Naive thymus-derived CD4-positive, alpha-beta T cell (primary cell): ENCODE measurements around the gene DNAH8. TPM values are rescaled to one million over a fixed set of nuclear protein-coding genes. Genes with fewer than 3 reads are reported as not detected.
"Not testable (repeated sequence)": the region's sequence is repeated elsewhere in the genome, so short reads cannot be mapped to it uniquely, and the experiment has no call there.

Experiments used
- ATAC-seq: fragments of 150-1000 bp; cut with Tn5 transposase; 2 replicates; pipeline ENCODE4 v1.10.0; 2021; ENCODE audit warnings: mild to moderate bottlenecking, moderate library complexity
- CTCF ChIA-PET: fragments of 350-600 bp; sonication (Branson Sonifier 250); formaldehyde crosslinking; loops from one replicate; lab custom pipeline; 2021; ENCODE audit warnings: antibody characterized with exemption; lab: Charles Lee
- POLR2A ChIA-PET: fragments of 350-600 bp; sonication (Branson Sonifier 250); formaldehyde crosslinking; loops from one replicate; lab custom pipeline; 2021; ENCODE audit warnings: antibody characterized with exemption, inconsistent platforms; lab: Charles Lee
- DNase-seq, 9 donors: peaks; one replicate each; pipeline versions ENCODE4 v3.0.0 to v3.0.0-alpha.2; 2020 to 2022; ENCODE audit warnings: mixed read lengths in 1 of 9
- H3K27ac ChIP-seq: one replicate; pipeline ENCODE4 v1.7.0; 2013; ENCODE audit warnings: mild to moderate bottlenecking, low read depth, low read length, moderate library complexity
- H3K27me3 ChIP-seq, 2 donors: one replicate each; pipeline ENCODE4 v1.7.0; 2013; ENCODE audit warnings: low read length in 2 of 2, mild to moderate bottlenecking in 2 of 2, moderate library complexity in 2 of 2; ENCODE audit not compliant: control insufficient read depth in 2 of 2, insufficient read depth in 2 of 2
- H3K36me3 ChIP-seq, 3 experiments: 1 replicate in 2 of 3; 2 replicates in 1 of 3; pipeline ENCODE4 v1.7.0; 2013; ENCODE audit warnings: low read length in 3 of 3, mild to moderate bottlenecking in 3 of 3, moderate library complexity in 1 of 3; ENCODE audit not compliant: insufficient read depth in 3 of 3, control insufficient read depth in 2 of 3
- H3K4me1 ChIP-seq, 2 donors: one replicate each; pipeline ENCODE4 v1.7.0; 2013; ENCODE audit warnings: low read length in 2 of 2, mild to moderate bottlenecking in 2 of 2, moderate library complexity in 1 of 2; ENCODE audit not compliant: control insufficient read depth in 2 of 2, insufficient read depth in 2 of 2
- H3K4me3 ChIP-seq: 2 replicates; pipeline ENCODE4 v1.7.0; 2013; ENCODE audit warnings: mild to moderate bottlenecking, low read length
- H3K9me3 ChIP-seq, 3 experiments: 1 replicate in 2 of 3; 2 replicates in 1 of 3; pipeline ENCODE4 v1.7.0; 2013; ENCODE audit warnings: low read length in 3 of 3; ENCODE audit not compliant: control insufficient read depth in 2 of 3
- H3K27ac Mint-ChIP-seq, 9 donors: one replicate each; pipeline ENCODE4 v1.8.0; 2020 to 2022; ENCODE audit warnings: mixed read lengths in 9 of 9, mild to moderate bottlenecking in 8 of 9, moderate library complexity in 5 of 9, inconsistent platforms in 2 of 9
- H3K27me3 Mint-ChIP-seq, 5 donors: one replicate each; pipeline ENCODE4 v1.8.0; 2021 to 2022; ENCODE audit warnings: mixed read lengths in 5 of 5, mild to moderate bottlenecking in 1 of 5
- H3K36me3 Mint-ChIP-seq, 5 donors: one replicate each; pipeline ENCODE4 v1.8.0; 2020 to 2022; ENCODE audit warnings: mixed read lengths in 5 of 5, mild to moderate bottlenecking in 3 of 5, inconsistent platforms in 1 of 5
- H3K4me1 Mint-ChIP-seq, 7 donors: one replicate each; pipeline ENCODE4 v1.8.0; 2020 to 2022; ENCODE audit warnings: mixed read lengths in 7 of 7, mild to moderate bottlenecking in 3 of 7, inconsistent platforms in 1 of 7
- H3K4me3 Mint-ChIP-seq, 10 donors: one replicate each; pipeline ENCODE4 v1.8.0; 2020 to 2022; ENCODE audit warnings: mild to moderate bottlenecking in 10 of 10, mixed read lengths in 10 of 10, moderate library complexity in 6 of 10, inconsistent platforms in 2 of 10
- H3K9me3 Mint-ChIP-seq, 11 donors: one replicate each; pipeline ENCODE4 v1.8.0; 2020 to 2022; ENCODE audit warnings: mixed read lengths in 11 of 11, mild to moderate bottlenecking in 4 of 11, inconsistent platforms in 1 of 11, moderate library complexity in 1 of 11
- intact Hi-C, 2 donors: fragments of 100-400 bp; cut with micrococcal nuclease; formaldehyde crosslinking; loops; one replicate each; pipeline ENCODE4 v1.15.1; 2023
- polyA plus RNA-seq, 2 donors: library from polyadenylated mRNA; unstranded; fragments of 300-500 nt; fragmentation: Illumina TruSeq; gene quantifications; one replicate each; pipeline ENCODE4 v1.2.3, GENCODE V29; 2021
- total RNA-seq, 6 experiments: library from RNA in 5 of 6; stranded (reverse) in 5 of 6; gene quantifications; 1 replicate in 5 of 6; 2 replicates in 1 of 6; pipeline ENCODE4 v1.2.3 and lab custom pipeline; 2021 to 2026

The DNAH8 gene
- total and polyA plus RNA-seq, 7 experiments from 2014 or later, result 0.02 to 0.15 (median 0.05) TPM; not detected in 2

DNA sequence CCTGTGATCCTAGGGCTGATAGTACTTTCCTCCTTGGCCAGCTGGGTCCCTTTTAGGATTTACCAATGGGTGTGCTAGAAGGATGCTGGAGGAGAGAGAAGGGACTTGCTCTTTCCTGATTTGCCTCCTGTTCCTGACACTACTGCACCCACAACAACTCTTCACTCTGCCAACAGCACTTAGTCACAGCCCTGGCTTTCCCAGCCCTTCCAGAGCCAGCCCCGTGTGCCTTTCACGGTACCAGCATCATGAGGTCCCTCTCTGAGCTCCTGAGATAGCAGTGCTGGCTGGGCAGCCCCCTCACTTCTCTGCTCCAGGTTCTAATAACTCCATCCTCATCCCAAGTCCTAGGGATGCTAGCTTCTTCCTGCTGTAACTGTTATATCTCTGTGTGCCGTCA lies 80.9 kb downstream of the DNAH8 start:
- Mint-ChIP-seq H3K27ac (no peak overlapping the region), H3K9me3 (peaks cover 0 to 2% (median 0%) of the 10 kb centered on the region in 11 donors), H3K4me3 (no peak overlapping the region), H3K36me3 (no peaks in the 10 kb centered on the region), H3K4me1 (peaks cover 0 to 3% (median 0%) of the 10 kb centered on the region in 7 donors), H3K27me3 (peaks cover 46 to 65% (median 51%) of the 10 kb centered on the region in 5 donors)
- ChIA-PET CTCF (no interaction called here), POLR2A (no interaction called here)
- Histone ChIP-seq H3K36me3 (no peaks in the 10 kb centered on the region), H3K27ac (no peak overlapping the region), H3K9me3 (no peaks in the 10 kb centered on the region), H3K4me1 (no peaks in the 10 kb centered on the region), H3K27me3 (peaks cover 0 to 4% of the 10 kb centered on the region in 2 donors), H3K4me3 (no peak overlapping the region)
- DNase-seq, result no peak
- ATAC-seq, result no peak
- intact Hi-C loops, result no loop called here

DNA sequence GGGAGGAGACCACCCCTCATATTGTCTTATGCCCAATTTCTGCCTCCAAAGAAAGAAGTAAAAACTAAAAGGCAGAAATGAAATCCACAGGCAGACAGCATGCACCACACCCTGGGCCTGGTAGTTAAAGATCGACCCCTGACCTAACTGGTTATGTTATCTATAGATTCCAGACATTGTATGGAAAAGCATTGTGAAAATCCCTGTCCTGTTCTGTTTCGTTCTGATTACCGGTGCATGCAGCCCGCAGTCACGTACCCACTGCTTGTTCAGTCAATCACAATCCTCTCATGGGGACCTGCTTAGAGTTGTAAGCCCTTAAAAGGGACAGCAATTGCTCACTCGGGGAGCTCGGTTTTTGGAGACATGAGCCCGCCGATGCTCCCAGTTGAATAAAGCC lies 81.3 kb downstream of the DNAH8 start:
- H3K4me3 Mint-ChIP-seq, H3K27ac ChIP-seq, H3K4me1 ChIP-seq, H3K27me3 ChIP-seq, ATAC-seq, H3K9me3 Mint-ChIP-seq, H3K27ac Mint-ChIP-seq, intact Hi-C loops, H3K9me3 ChIP-seq, H3K36me3 Mint-ChIP-seq, DNase-seq, H3K4me1 Mint-ChIP-seq, H3K4me3 ChIP-seq, POLR2A ChIA-PET, CTCF ChIA-PET, H3K36me3 ChIP-seq: not testable (repeated sequence)
- peaks cover 47 to 69% (median 55%) of the 10 kb centered on the region in 5 donors for H3K27me3 Mint-ChIP-seq

DNA sequence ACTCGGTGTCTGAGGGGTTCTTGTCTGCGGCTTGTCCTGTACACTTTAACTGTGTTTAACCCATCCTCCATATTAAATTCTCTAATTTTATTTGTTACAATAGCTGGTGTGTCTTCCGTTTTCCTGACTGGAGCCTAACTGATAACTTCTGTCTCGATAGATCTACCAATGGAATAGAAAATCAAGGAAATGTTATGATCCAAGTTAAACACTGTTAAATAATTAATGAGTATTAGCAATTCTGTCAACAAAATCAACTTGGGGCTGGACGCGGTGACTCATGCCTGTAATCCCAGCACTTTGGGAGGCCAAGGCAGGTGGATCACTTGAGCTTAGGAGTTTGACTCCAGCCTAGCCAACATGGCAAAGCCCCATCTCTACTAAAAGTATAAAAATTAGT lies 81.7 kb downstream of the DNAH8 start:
- no peak overlapping the region for H3K4me3 Mint-ChIP-seq
- CTCF ChIA-PET, result no interaction called here

DNA sequence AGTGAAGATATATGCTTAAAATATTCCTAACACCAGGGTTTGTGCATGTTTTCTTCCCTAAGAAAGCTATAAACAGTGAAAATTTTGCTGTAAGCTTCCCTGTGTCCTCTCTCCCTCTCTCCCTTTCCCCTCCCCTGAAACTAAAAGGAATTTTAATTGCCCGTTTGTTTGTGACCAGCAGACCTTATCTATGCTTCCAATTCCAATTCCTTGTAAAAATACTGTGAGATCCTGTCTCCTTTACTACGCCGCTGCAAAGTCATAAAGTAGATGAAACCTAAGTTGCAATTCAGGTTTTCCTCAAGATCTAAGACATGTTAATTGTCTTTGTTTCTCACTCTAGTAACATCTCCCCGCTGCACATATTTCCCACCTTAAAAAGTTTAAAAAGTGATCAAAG lies 82.3 kb downstream of the DNAH8 start:
- no peaks in the 10 kb centered on the region for H3K4me1 ChIP-seq
- H3K27ac ChIP-seq, result no peak overlapping the region
- no peak for DNase-seq
- ChIA-PET CTCF (no interaction called here), POLR2A (no interaction called here)
- peaks cover 40 to 70% (median 56%) of the 10 kb centered on the region in 5 donors for H3K27me3 Mint-ChIP-seq
- H3K4me3 ChIP-seq, result no peak overlapping the region
- intact Hi-C loops, result no loop called here
- peaks cover 0 to 2% (median 0%) of the 10 kb centered on the region in 11 donors for H3K9me3 Mint-ChIP-seq
- H3K4me3 Mint-ChIP-seq, result no peak overlapping the region
- H3K27ac Mint-ChIP-seq, result no peak overlapping the region
- no peak for ATAC-seq
- H3K9me3 ChIP-seq, result no peaks in the 10 kb centered on the region
- peaks cover 0 to 4% of the 10 kb centered on the region in 2 donors for H3K27me3 ChIP-seq
- peaks cover 0 to 3% (median 0%) of the 10 kb centered on the region in 7 donors for H3K4me1 Mint-ChIP-seq
- H3K36me3 ChIP-seq, result no peaks in the 10 kb centered on the region
- H3K36me3 Mint-ChIP-seq, result no peaks in the 10 kb centered on the region

More for the DNA sequence above, 81.7 kb downstream of the DNAH8 start:
- ATAC-seq, result no peak
- Mint-ChIP-seq H3K4me1 (peaks cover 0 to 3% (median 0%) of the 10 kb centered on the region in 7 donors), H3K36me3 (no peaks in the 10 kb centered on the region), H3K9me3 (peaks cover 0 to 2% (median 0%) of the 10 kb centered on the region in 11 donors), H3K27ac (no peak overlapping the region), H3K27me3 (peaks cover 45 to 72% (median 57%) of the 10 kb centered on the region in 5 donors)
- no peak for DNase-seq
- Histone ChIP-seq H3K9me3 (no peaks in the 10 kb centered on the region), H3K4me3 (no peak overlapping the region), H3K4me1 (no peaks in the 10 kb centered on the region), H3K36me3 (no peaks in the 10 kb centered on the region), H3K27ac (no peak overlapping the region), H3K27me3 (peaks cover 0 to 4% of the 10 kb centered on the region in 2 donors)
- POLR2A ChIA-PET, result no interaction called here
- intact Hi-C loops, result no loop called here

DNA sequence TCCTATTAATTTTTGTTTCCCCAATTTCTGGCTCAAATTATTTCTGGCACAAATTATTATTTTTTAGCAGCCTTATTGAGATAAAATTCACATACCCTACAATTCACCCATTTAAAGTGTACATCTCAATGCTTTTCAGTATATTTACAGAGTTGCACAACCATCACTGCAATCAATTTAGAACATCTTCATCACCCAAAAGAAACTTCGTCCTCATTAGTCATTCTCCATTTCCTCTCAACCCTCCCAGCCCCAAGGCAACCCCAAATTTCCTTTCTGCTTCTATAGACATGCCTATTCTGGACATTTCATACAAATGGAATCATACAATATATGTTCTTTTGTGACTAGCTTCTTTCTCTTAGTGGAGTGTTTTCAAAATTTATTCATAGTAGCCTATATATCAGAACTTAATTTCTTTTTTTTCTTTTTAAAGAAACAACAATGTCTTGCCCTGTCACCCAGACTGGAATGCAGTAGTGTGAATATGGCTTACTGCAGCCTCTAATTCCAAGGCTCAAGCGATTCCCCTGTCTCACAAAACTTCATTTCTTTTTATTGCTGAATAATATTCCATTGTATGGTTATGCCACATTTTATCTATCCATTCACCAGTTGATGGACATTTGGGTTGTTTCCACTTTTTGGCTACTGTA lies 84.5 kb downstream of the DNAH8 start:
- no peak for DNase-seq
- H3K27ac ChIP-seq, result no peak overlapping the region
- ATAC-seq, result no peak
- POLR2A ChIA-PET, result no interaction called here
- CTCF ChIA-PET, result no interaction called here
- H3K27me3 Mint-ChIP-seq, result peaks cover 38 to 71% (median 66%) of the 10 kb centered on the region in 5 donors
- H3K27ac Mint-ChIP-seq, result no peak overlapping the region
- H3K9me3 ChIP-seq, result no peaks in the 10 kb centered on the region
- no peaks in the 10 kb centered on the region for H3K4me1 ChIP-seq
- no peaks in the 10 kb centered on the region for H3K36me3 Mint-ChIP-seq
- intact Hi-C loops, result no loop called here
- peaks cover 0 to 2% (median 0%) of the 10 kb centered on the region in 11 donors for H3K9me3 Mint-ChIP-seq
- H3K36me3 ChIP-seq, result no peaks in the 10 kb centered on the region
- peaks cover 0 to 4% of the 10 kb centered on the region in 2 donors for H3K27me3 ChIP-seq
- H3K4me1 Mint-ChIP-seq, result peaks cover 0 to 3% (median 0%) of the 10 kb centered on the region in 7 donors
- H3K4me3 Mint-ChIP-seq, result no peak overlapping the region
- H3K4me3 ChIP-seq, result no peak overlapping the region

DNA sequence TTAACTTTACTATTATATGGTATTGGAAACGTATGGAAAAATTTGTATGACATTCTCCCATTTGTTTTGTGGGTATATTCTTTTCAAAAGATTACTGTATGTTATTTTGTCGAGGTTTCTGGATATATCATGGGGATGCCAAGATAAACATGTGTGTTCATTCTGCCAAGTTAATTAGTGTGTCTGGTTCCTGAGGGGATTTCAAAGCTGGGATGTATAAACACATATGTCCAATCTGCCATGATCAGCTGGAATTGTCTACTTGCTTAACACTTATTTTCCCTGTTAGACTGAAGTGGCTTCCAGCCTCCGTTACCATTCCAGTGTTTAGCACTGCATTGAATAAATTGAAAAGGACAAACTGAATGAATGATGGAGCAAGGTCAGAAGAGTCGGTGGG lies 86.2 kb downstream of the DNAH8 start:
- no peaks in the 10 kb centered on the region for H3K4me1 ChIP-seq
- ATAC-seq (no peak), DNase-seq (no peak)
- Mint-ChIP-seq H3K4me1 (peaks cover 0 to 3% (median 0%) of the 10 kb centered on the region in 7 donors), H3K27me3 (peaks cover 40 to 74% (median 66%) of the 10 kb centered on the region in 5 donors), H3K9me3 (peaks cover 0 to 2% (median 0%) of the 10 kb centered on the region in 11 donors), H3K36me3 (no peaks in the 10 kb centered on the region), H3K4me3 (no peak overlapping the region), H3K27ac (no peak overlapping the region)
- H3K27me3 ChIP-seq, result peaks cover 0 to 4% of the 10 kb centered on the region in 2 donors
- intact Hi-C loops, result no loop called here
- no peak overlapping the region for H3K27ac ChIP-seq
- ChIA-PET CTCF (no interaction called here), POLR2A (no interaction called here)
- no peak overlapping the region for H3K4me3 ChIP-seq
- H3K9me3 ChIP-seq, result no peaks in the 10 kb centered on the region
- no peaks in the 10 kb centered on the region for H3K36me3 ChIP-seq

DNA sequence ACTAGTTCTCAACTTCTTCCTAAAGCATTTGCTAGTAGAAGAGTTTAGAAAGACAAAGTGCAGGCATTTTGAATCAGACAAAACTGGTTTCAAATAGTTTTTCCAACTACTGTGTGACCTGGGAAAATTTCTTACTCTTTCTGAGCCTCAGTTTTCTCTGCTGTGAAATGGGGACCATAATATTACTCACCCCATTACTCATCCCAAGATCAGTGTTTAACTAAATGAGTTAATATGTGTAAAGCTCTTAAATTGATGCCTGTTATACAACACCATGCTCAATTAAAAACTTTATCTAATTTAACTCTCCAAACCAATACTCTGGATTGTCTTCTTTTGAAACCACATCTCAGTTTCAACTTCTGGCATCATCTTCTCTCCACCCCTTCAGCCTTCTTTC lies 87.4 kb downstream of the DNAH8 start:
- Histone ChIP-seq H3K4me1 (no peaks in the 10 kb centered on the region), H3K4me3 (no peak overlapping the region), H3K9me3 (no peaks in the 10 kb centered on the region), H3K36me3 (no peaks in the 10 kb centered on the region), H3K27me3 (peaks cover 4% of the 10 kb centered on the region in 2 donors), H3K27ac (no peak overlapping the region)
- Mint-ChIP-seq H3K27ac (no peak overlapping the region), H3K4me1 (peaks cover 0 to 3% (median 0%) of the 10 kb centered on the region in 7 donors), H3K27me3 (peaks cover 36 to 72% (median 62%) of the 10 kb centered on the region in 5 donors), H3K9me3 (peaks cover 0 to 2% (median 0%) of the 10 kb centered on the region in 11 donors), H3K4me3 (no peak overlapping the region), H3K36me3 (no peaks in the 10 kb centered on the region)
- ATAC-seq (no peak), DNase-seq (no peak)
- ChIA-PET POLR2A (no interaction called here), CTCF (no interaction called here)
- intact Hi-C loops, result no loop called here
